Caco-2 (cell line): ENCODE data around the gene HSD3B2. TPM values are rescaled to one million over a fixed set of nuclear protein-coding genes. Genes with fewer than 3 reads are reported as not detected.

ENCODE experiments used
- BruUV-seq: library from RNA; stranded (reverse); fragments of 400-500 nt; replicated peaks from 2 replicates; lab custom pipeline; 2021; lab: Mats Ljungman, UMichigan
- CTCF ChIA-PET: fragments of 300-600 bp; sonication (Branson Sonifier 250); formaldehyde crosslinking; loops from one replicate; lab custom pipeline; 2022; ENCODE audit warnings: antibody characterized with exemption; lab: Charles Lee
- POLR2A ChIA-PET: fragments of 300-600 bp; sonication (Branson Sonifier 250); formaldehyde crosslinking; loops from one replicate; lab custom pipeline; 2022; ENCODE audit warnings: antibody characterized with exemption; lab: Charles Lee
- DNase-seq, 2 experiments: peaks; one replicate each; pipeline versions ENCODE4 v3.0.0 to v3.0.0-alpha.2; 2020 to 2022
- H3K27me3 ChIP-seq: replicated peaks from 2 replicates; pipeline ENCODE4 v1.6.0; 2011; ENCODE audit warnings: low read length; ENCODE audit not compliant: control insufficient read depth, insufficient read depth
- H3K36me3 ChIP-seq: 2 replicates; pipeline ENCODE4 v1.5.1; 2011; ENCODE audit warnings: low read length; ENCODE audit not compliant: control insufficient read depth, insufficient read depth
- H3K4me1 ChIP-seq: fragments of 250-450 bp; sonication (Bioruptor Pico); 2 replicates; pipeline ENCODE4 v1.5.1; 2020; ENCODE audit warnings: mild to moderate bottlenecking
- H3K4me3 ChIP-seq: 2 replicates; pipeline ENCODE4 v1.5.1; 2011; ENCODE audit warnings: low read depth, mild to moderate bottlenecking, control low read depth, low read length
- H3K9me3 ChIP-seq: fragments of 250-450 bp; sonication (Bioruptor Pico); 2 replicates; pipeline ENCODE4 v1.5.1; 2020; ENCODE audit warnings: mild to moderate bottlenecking, moderate library complexity
- H3K27ac Mint-ChIP-seq: one replicate; pipeline ENCODE4 v1.8.0; 2022; ENCODE audit warnings: mixed read lengths; ENCODE audit not compliant: unreplicated experiment
- H3K27me3 Mint-ChIP-seq: one replicate; pipeline ENCODE4 v1.8.0; 2022; ENCODE audit warnings: mixed read lengths; ENCODE audit not compliant: insufficient read depth, unreplicated experiment
- H3K36me3 Mint-ChIP-seq: one replicate; pipeline ENCODE4 v1.8.0; 2022; ENCODE audit warnings: mild to moderate bottlenecking, mixed read lengths; ENCODE audit not compliant: insufficient read depth, unreplicated experiment
- H3K4me1 Mint-ChIP-seq: one replicate; pipeline ENCODE4 v1.8.0; 2022; ENCODE audit warnings: low read depth, mixed read lengths; ENCODE audit not compliant: unreplicated experiment
- H3K4me3 Mint-ChIP-seq: one replicate; pipeline ENCODE4 v1.8.0; 2022; ENCODE audit warnings: mild to moderate bottlenecking, moderate library complexity, mixed read lengths; ENCODE audit not compliant: unreplicated experiment
- H3K9me3 Mint-ChIP-seq: one replicate; pipeline ENCODE4 v1.8.0; 2022; ENCODE audit warnings: mixed read lengths; ENCODE audit not compliant: unreplicated experiment
- intact Hi-C: fragments of 100-400 bp; cut with micrococcal nuclease; formaldehyde crosslinking; loops from one replicate; pipeline ENCODE4 v1.10.0; 2022; ENCODE audit not compliant: unreplicated experiment
- total RNA-seq: library from RNA; stranded (reverse); gene quantifications from 2 replicates; pipeline ENCODE4 v1.2.3, GENCODE V29; 2022
- TF ChIP-seq, protein P1 (sequence below), 2 experiments: fragments of 200-600 bp in 1 of 2; IDR thresholded peaks; 1 replicate in 1 of 2; 2 replicates in 1 of 2; pipeline versions ENCODE4 v1.5.1 to v1.8.0; 2011 to 2022; ENCODE audit warnings: antibody characterized with exemption in 1 of 2, control low read depth in 1 of 2, inconsistent platforms in 1 of 2, low read depth in 1 of 2, low read length in 1 of 2, mild to moderate bottlenecking in 1 of 2, moderate library complexity in 1 of 2; ENCODE audit not compliant: insufficient read depth in 1 of 2, severe bottlenecking in 1 of 2, unreplicated experiment in 1 of 2

The HSD3B2 gene
- total RNA-seq, 1 experiment from 2014 or later: not detected

DNA sequence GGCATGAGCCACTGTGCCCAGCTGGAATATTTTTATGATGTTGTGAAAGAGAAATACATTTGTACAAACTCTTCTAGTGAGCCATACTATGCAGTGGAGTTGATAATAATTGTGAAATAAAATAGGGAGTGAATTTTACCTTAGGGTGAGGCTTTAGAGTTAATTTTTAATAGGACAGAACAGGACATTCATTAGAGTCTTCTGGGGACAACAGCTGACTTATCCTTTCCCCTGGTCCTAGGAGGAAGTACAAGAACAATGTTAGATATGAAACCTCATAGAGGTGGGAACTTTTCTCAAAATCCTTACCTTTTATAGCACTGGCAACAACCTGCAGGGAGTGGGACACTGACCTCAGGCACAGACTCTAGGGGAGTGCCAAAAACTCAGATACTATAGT is 24.4 kb upstream of the HSD3B2 start:
- no TSS peak for BruUV-seq
- Mint-ChIP-seq H3K36me3 (no peaks in the 10 kb centered on the region), H3K9me3 (no peaks in the 10 kb centered on the region), H3K27me3 (no peaks in the 10 kb centered on the region), H3K4me3 (no peak overlapping the region), H3K4me1 (peaks cover 13% of the 10 kb centered on the region), H3K27ac (no peak overlapping the region)
- POLR2A ChIA-PET: no interaction called here
- TF ChIP-seq, protein P1, sequence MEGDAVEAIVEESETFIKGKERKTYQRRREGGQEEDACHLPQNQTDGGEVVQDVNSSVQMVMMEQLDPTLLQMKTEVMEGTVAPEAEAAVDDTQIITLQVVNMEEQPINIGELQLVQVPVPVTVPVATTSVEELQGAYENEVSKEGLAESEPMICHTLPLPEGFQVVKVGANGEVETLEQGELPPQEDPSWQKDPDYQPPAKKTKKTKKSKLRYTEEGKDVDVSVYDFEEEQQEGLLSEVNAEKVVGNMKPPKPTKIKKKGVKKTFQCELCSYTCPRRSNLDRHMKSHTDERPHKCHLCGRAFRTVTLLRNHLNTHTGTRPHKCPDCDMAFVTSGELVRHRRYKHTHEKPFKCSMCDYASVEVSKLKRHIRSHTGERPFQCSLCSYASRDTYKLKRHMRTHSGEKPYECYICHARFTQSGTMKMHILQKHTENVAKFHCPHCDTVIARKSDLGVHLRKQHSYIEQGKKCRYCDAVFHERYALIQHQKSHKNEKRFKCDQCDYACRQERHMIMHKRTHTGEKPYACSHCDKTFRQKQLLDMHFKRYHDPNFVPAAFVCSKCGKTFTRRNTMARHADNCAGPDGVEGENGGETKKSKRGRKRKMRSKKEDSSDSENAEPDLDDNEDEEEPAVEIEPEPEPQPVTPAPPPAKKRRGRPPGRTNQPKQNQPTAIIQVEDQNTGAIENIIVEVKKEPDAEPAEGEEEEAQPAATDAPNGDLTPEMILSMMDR (IDR thresholded peaks at IDR 0.05; ENCODE audit: insufficient read depth in 1 of 2, low read depth in 1 of 2, low read length in 1 of 2, severe bottlenecking in 1 of 2, unreplicated experiment in 1 of 2): no peak
- no peaks in the 10 kb centered on the region for H3K27me3 ChIP-seq
- CTCF ChIA-PET: no interaction called here
- no peak for DNase-seq
- no peaks in the 10 kb centered on the region for H3K9me3 ChIP-seq
- H3K4me1 ChIP-seq: peaks cover 10% of the 10 kb centered on the region; the same call in 1 of the 2 replicates
- H3K4me3 ChIP-seq: no peak overlapping the region
- intact Hi-C loops: no loop called here
- no peaks in the 10 kb centered on the region for H3K36me3 ChIP-seq

DNA sequence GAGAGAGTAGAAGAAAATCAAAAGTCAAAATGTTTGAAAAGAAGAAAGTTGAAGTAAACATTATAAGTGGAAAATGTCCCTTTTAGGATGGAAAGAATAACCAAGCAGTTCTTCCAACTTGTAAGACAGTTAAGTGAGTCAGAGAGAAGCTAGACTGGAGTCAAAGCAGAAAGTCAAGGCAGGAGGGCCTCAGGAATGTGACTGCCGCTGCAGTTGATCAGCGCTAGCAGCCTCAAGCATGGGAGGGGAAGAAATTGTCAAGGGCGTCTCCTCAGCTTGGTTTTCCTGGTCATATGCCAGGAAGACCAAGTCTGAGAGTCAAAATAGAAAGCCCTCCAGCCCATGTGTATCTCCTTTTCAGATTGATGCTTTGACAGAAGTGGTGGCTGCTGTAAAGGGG is 23.2 kb upstream of the HSD3B2 start:
- H3K27me3 ChIP-seq: no peaks in the 10 kb centered on the region
- ChIA-PET CTCF (interaction anchor here (0.7 kb wide), 1 partner anchor 117 kb away, joined by 4 read pairs; no protein-coding TSS in a partner anchor), POLR2A (no interaction called here)
- H3K36me3 ChIP-seq: no peaks in the 10 kb centered on the region
- intact Hi-C loops: no loop called here
- DNase-seq: no peak
- no peak overlapping the region for H3K27ac Mint-ChIP-seq
- no peak overlapping the region for H3K4me3 ChIP-seq
- no peaks in the 10 kb centered on the region for H3K27me3 Mint-ChIP-seq
- TF ChIP-seq, protein P1 (IDR thresholded peaks at IDR 0.05; ENCODE audit: insufficient read depth in 1 of 2, low read depth in 1 of 2, low read length in 1 of 2, severe bottlenecking in 1 of 2, unreplicated experiment in 1 of 2): no peak
- H3K4me3 Mint-ChIP-seq: no peak overlapping the region
- H3K9me3 Mint-ChIP-seq: no peaks in the 10 kb centered on the region
- peaks cover 10% of the 10 kb centered on the region; the same call in 1 of the 2 replicates for H3K4me1 ChIP-seq
- H3K9me3 ChIP-seq: no peaks in the 10 kb centered on the region
- H3K36me3 Mint-ChIP-seq: no peaks in the 10 kb centered on the region
- no TSS peak for BruUV-seq
- H3K4me1 Mint-ChIP-seq: peaks cover 13% of the 10 kb centered on the region

DNA sequence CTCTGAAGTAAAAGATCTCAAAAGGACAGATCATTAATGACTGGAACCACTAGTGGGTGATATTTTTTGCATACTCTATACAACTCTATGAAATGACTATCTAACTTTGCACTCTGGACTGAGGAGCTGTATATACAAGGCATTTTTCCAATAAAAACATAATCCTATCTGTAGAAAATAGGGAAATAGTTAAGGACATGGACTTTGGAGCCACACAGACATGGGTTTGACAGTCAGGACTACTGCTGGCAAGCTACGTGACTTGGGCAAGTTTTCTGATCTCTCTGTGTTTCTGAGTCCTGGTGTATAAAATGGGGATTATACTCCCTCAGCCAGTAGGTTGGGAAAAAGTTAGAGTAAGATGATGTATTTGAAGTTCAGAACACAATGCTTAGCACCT is 20.9 kb upstream of the HSD3B2 start:
- Mint-ChIP-seq H3K27ac (no peak overlapping the region), H3K4me1 (peaks cover 14% of the 10 kb centered on the region), H3K27me3 (no peaks in the 10 kb centered on the region), H3K9me3 (no peaks in the 10 kb centered on the region), H3K36me3 (no peaks in the 10 kb centered on the region), H3K4me3 (no peak overlapping the region)
- CTCF ChIA-PET: no interaction called here
- intact Hi-C loops: no loop called here
- Histone ChIP-seq H3K4me3 (no peak overlapping the region), H3K36me3 (no peaks in the 10 kb centered on the region), H3K27me3 (no peaks in the 10 kb centered on the region), H3K9me3 (no peaks in the 10 kb centered on the region), H3K4me1 (peaks cover 10% of the 10 kb centered on the region; the same call in 1 of the 2 replicates)
- DNase-seq: no peak
- no TSS peak for BruUV-seq
- TF ChIP-seq, protein P1 (IDR thresholded peaks at IDR 0.05; ENCODE audit: insufficient read depth in 1 of 2, low read depth in 1 of 2, low read length in 1 of 2, severe bottlenecking in 1 of 2, unreplicated experiment in 1 of 2): no peak
- POLR2A ChIA-PET: no interaction called here
